Hepatocyte (in vitro differentiated cells): ENCODE data around the gene SRPK1. TPM values are rescaled to one million over a fixed set of nuclear protein-coding genes. Genes with fewer than 3 reads are reported as not detected.

Experiments used
- DNase-seq: peaks from one replicate; pipeline ENCODE4 v3.0.0-alpha.2; 2016; ENCODE audit warnings: low spot score
- H2AFZ ChIP-seq: fragments of 200-600 bp; sonication (generic); 2 replicates; pipeline ENCODE4 v1.6.0; 2016; ENCODE audit warnings: antibody characterized with exemption, mild to moderate bottlenecking
- H3K27ac ChIP-seq: fragments of 200-600 bp; sonication (generic); 2 replicates; pipeline ENCODE4 v1.5.1; 2016; ENCODE audit warnings: mild to moderate bottlenecking
- H3K27me3 ChIP-seq: fragments of 200-600 bp; sonication (generic); 2 replicates; pipeline ENCODE4 v1.6.1; 2016
- H3K36me3 ChIP-seq: fragments of 200-600 bp; sonication (generic); replicated peaks from 2 replicates; pipeline ENCODE4 v1.5.1; 2016; ENCODE audit warnings: low read depth; ENCODE audit not compliant: insufficient read depth
- H3K4me1 ChIP-seq: fragments of 200-600 bp; sonication (generic); 2 replicates; pipeline ENCODE4 v1.5.1; 2016; ENCODE audit warnings: mild to moderate bottlenecking, moderate library complexity; ENCODE audit not compliant: insufficient read depth
- H3K4me2 ChIP-seq: fragments of 200-600 bp; sonication (generic); 2 replicates; pipeline ENCODE4 v1.6.0; 2016
- H3K4me3 ChIP-seq: fragments of 200-600 bp; sonication (generic); 2 replicates; pipeline ENCODE4 v1.5.1; 2016; ENCODE audit warnings: mild to moderate bottlenecking
- H3K79me2 ChIP-seq: fragments of 200-600 bp; sonication (generic); 2 replicates; pipeline ENCODE4 v1.6.0; 2017; ENCODE audit warnings: mild to moderate bottlenecking
- H3K9me2 ChIP-seq: fragments of 200-600 bp; sonication (generic); replicated peaks from 2 replicates; pipeline ENCODE4 v1.6.0; 2017; ENCODE audit warnings: mild to moderate bottlenecking; ENCODE audit not compliant: insufficient read depth
- H3K9me3 ChIP-seq: fragments of 200-600 bp; sonication (generic); 2 replicates; pipeline ENCODE4 v1.5.1; 2016; ENCODE audit warnings: low read depth, mild to moderate bottlenecking
- H4K20me1 ChIP-seq: fragments of 200-600 bp; sonication (generic); 2 replicates; pipeline ENCODE4 v1.6.0; 2016; ENCODE audit warnings: mild to moderate bottlenecking; ENCODE audit not compliant: insufficient read depth, poor library complexity, severe bottlenecking
- CTCF ChIP-seq: fragments of 200-600 bp; sonication (generic); IDR thresholded peaks from 2 replicates; pipeline ENCODE4 v1.5.1; 2016; ENCODE audit warnings: antibody characterized with exemption, mild to moderate bottlenecking; ENCODE audit not compliant: poor library complexity
- EZH2 ChIP-seq: fragments of 200-600 bp; sonication (generic); IDR thresholded peaks from 2 replicates; pipeline ENCODE4 v1.6.1; 2016; ENCODE audit warnings: antibody characterized with exemption, mild to moderate bottlenecking, borderline replicate concordance
- EZH2phosphoT487 ChIP-seq: fragments of 200-600 bp; sonication (generic); IDR thresholded peaks from one replicate; pipeline ENCODE4 v1.6.1; 2018; ENCODE audit warnings: antibody characterized with exemption, mild to moderate bottlenecking, low read depth, moderate library complexity; ENCODE audit not compliant: unreplicated experiment, severe bottlenecking
- WGBS: methylation state at CpG from one replicate; pipeline ENCODE4 v1.1.6; 2016; ENCODE audit warnings: low lambda C conversion rate; ENCODE audit errors: missing lambda C conversion rate; 5-methylcytosine and 5-hydroxymethylcytosine counted together
- polyA plus RNA-seq: library from polyadenylated mRNA; unstranded; fragments of >200 nt; fragmentation: Nextera tagmentation; extraction: Ambion mirVana; gene quantifications from 2 replicates; pipeline ENCODE4 v1.2.1, GENCODE V29; 2016
- total RNA-seq: library from RNA; depleted of rRNA; stranded (reverse); fragments of >200 nt; gene quantifications from 2 replicates; pipeline ENCODE4 v1.2.3, GENCODE V29; 2014

The SRPK1 gene
- total and polyA plus RNA-seq, 2 experiments from 2014 or later: 39.3 to 63.9 TPM

- Histone ChIP-seq H3K27me3 (no peaks in the 10 kb centered on the region), H3K4me1 (no peaks in the 10 kb centered on the region), H4K20me1 (no peaks in the 10 kb centered on the region), H3K36me3 (no peaks in the 10 kb centered on the region), H3K27ac (no peak overlapping the region), H2AFZ (no peak overlapping the region), H3K4me2 (no peak overlapping the region), H3K4me3 (no peak overlapping the region), H3K9me3 (no peaks in the 10 kb centered on the region), H3K79me2 (no peaks in the 10 kb centered on the region), H3K9me2 (no peaks in the 10 kb centered on the region)
- no peak for DNase-seq
- 94% methylated on average over 2 of the region's 2 CpGs for WGBS
- no peak for TF ChIP-seq EZH2phosphoT487
- no peak for TF ChIP-seq CTCF
- no peak for TF ChIP-seq EZH2
Observed at GRCh38 chr6:35823601-35824000, 97.3 kb downstream of the SRPK1 start.

- no peaks in the 10 kb centered on the region for H3K9me2 ChIP-seq
- H3K4me1 ChIP-seq: no peaks in the 10 kb centered on the region
- H3K79me2 ChIP-seq: no peaks in the 10 kb centered on the region
- no peak for DNase-seq
- H3K27ac ChIP-seq: no peak overlapping the region
- no peak overlapping the region for H3K4me2 ChIP-seq
- no peaks in the 10 kb centered on the region for H3K36me3 ChIP-seq
- no peaks in the 10 kb centered on the region for H3K9me3 ChIP-seq
- H2AFZ ChIP-seq: no peak overlapping the region
- no peaks in the 10 kb centered on the region for H3K27me3 ChIP-seq
- no peak for TF ChIP-seq CTCF
- no peak for TF ChIP-seq EZH2phosphoT487
- no peak for TF ChIP-seq EZH2
- H4K20me1 ChIP-seq: no peaks in the 10 kb centered on the region
- H3K4me3 ChIP-seq: no peak overlapping the region
Observed at GRCh38 chr6:35817515-35817914, 103.4 kb downstream of the SRPK1 start.

- no peak overlapping the region for H3K4me3 ChIP-seq
- H3K36me3 ChIP-seq: no peaks in the 10 kb centered on the region
- H3K27me3 ChIP-seq: no peaks in the 10 kb centered on the region
- no peaks in the 10 kb centered on the region for H3K9me2 ChIP-seq
- H3K27ac ChIP-seq: peak overlapping the region; percentile 50
- TF ChIP-seq CTCF: no peak
- TF ChIP-seq EZH2phosphoT487: no peak
- no peak for TF ChIP-seq EZH2
- H3K9me3 ChIP-seq: no peaks in the 10 kb centered on the region
- H4K20me1 ChIP-seq: no peaks in the 10 kb centered on the region
- H3K79me2 ChIP-seq: no peaks in the 10 kb centered on the region
- no peak overlapping the region for H3K4me2 ChIP-seq
- 76% methylated on average over 6 of the region's 6 CpGs for WGBS
- no peak for DNase-seq
- no peak overlapping the region for H2AFZ ChIP-seq
- H3K4me1 ChIP-seq: no peaks in the 10 kb centered on the region
Observed at GRCh38 chr6:35811699-35811995, 109.3 kb downstream of the SRPK1 start.

GRCh38 chr6:35810971-35811698 lies 109.8 kb downstream of the SRPK1 start:
- Histone ChIP-seq H3K27me3 (no peaks in the 10 kb centered on the region), H4K20me1 (no peaks in the 10 kb centered on the region), H3K9me2 (no peaks in the 10 kb centered on the region), H3K27ac (peak overlapping the region; percentile 50), H3K4me2 (no peak overlapping the region), H3K9me3 (no peaks in the 10 kb centered on the region), H3K36me3 (no peaks in the 10 kb centered on the region), H3K4me3 (no peak overlapping the region), H3K79me2 (no peaks in the 10 kb centered on the region), H3K4me1 (no peaks in the 10 kb centered on the region), H2AFZ (no peak overlapping the region)
- TF ChIP-seq CTCF (no peak), EZH2 (no peak), EZH2phosphoT487 (no peak)
- peak; percentile 52 for DNase-seq
- WGBS: 80% methylated on average over 14 of the region's 14 CpGs
